Activated naive CD4-positive, alpha-beta T cell treated with anti-CD3 and anti-CD28 coated beads for 36 hours (primary cell): ENCODE results near the gene TWSG1. TPM values are rescaled to one million over a fixed set of nuclear protein-coding genes. Genes with fewer than 3 reads are reported as not detected.

Experiments used
- CTCF ChIA-PET: fragments of 350-600 bp; sonication (Branson Sonifier 250); formaldehyde crosslinking; loops from one replicate; lab custom pipeline; 2021; ENCODE audit warnings: antibody characterized with exemption; lab: Charles Lee
- DNase-seq: peaks from one replicate; pipeline ENCODE4 v3.0.0-alpha.2; 2020
- H3K27ac Mint-ChIP-seq: one replicate; pipeline ENCODE4 v1.8.0; 2021; ENCODE audit warnings: mild to moderate bottlenecking, mixed read lengths
- H3K27me3 Mint-ChIP-seq: one replicate; pipeline ENCODE4 v1.8.0; 2021; ENCODE audit warnings: low read depth, mixed read lengths
- H3K36me3 Mint-ChIP-seq: one replicate; pipeline ENCODE4 v1.8.0; 2021; ENCODE audit warnings: low read depth, mixed read lengths
- H3K4me1 Mint-ChIP-seq: one replicate; pipeline ENCODE4 v1.8.0; 2021; ENCODE audit warnings: low read depth, mixed read lengths
- H3K4me3 Mint-ChIP-seq: one replicate; pipeline ENCODE4 v1.8.0; 2021; ENCODE audit warnings: mild to moderate bottlenecking, moderate library complexity, mixed read lengths
- H3K9me3 Mint-ChIP-seq: one replicate; pipeline ENCODE4 v1.8.0; 2021; ENCODE audit warnings: mixed read lengths
- intact Hi-C: fragments of 100-400 bp; cut with micrococcal nuclease; formaldehyde crosslinking; loops from one replicate; pipeline ENCODE4 v1.15.1; 2023
- total RNA-seq, 2 experiments: library from RNA; stranded (reverse); gene quantifications; one replicate each; pipeline ENCODE4 v1.2.3, GENCODE V29; 2021

The TWSG1 gene
- 1 to 10 TPM; 4.9 to 5.6 TPM for total RNA-seq

GRCh38 chr18:9334329-9334972 lies at the start of gene TWSG1:
TWSG1 (plus strand) TSS chr18:9334773; CDS start chr18:9337230, 2,457 bp downstream.
- Mint-ChIP-seq H3K4me3 (peak within 1 kb of the TSS; percentile 79), H3K27me3 (peaks cover 2% of the 10 kb centered on the region), H3K9me3 (no peaks in the 10 kb centered on the region), H3K4me1 (peaks cover 13% of the 10 kb centered on the region), H3K36me3 (no peaks in the 10 kb centered on the region), H3K27ac (no peak within 1 kb of the TSS)
- intact Hi-C loops = loop anchor here (1.0 to 5.0 kb wide), 13 partner anchors 70 to 727 kb away; partner anchors contain the start of genes ANKRD12, MTCL1, NDUFV2 and RAB12
- peak; percentile 91 for DNase-seq
- CTCF ChIA-PET = interaction anchor here (0.6 to 2.0 kb wide), 5 partner anchors 142 to 416 kb away, joined by 3 to 7 read pairs (median 3); no protein-coding TSS in a partner anchor

DNA sequence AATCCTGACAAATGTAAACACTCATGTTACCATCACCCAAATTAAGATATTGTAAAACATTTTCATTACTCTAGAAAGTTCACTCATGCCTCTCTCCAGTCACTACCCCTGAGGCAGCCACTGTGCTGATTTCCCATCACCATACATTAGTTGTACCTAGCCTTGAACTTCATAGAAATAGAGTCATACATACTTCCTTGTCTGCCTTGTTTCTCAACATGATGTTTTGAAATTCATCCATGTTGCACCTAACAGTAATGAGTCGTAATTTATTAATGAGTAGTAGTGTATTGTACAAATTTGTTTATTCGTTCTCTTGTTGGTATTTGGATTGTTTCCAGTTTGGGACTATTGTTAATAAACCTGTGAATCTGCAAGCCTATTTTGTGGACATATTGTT lies 49.0 kb upstream of the TWSG1 start:
- Mint-ChIP-seq H3K27me3 (no peaks in the 10 kb centered on the region), H3K4me3 (no peak overlapping the region), H3K36me3 (peaks cover 16% of the 10 kb centered on the region), H3K9me3 (peaks cover 9% of the 10 kb centered on the region), H3K4me1 (no peaks in the 10 kb centered on the region), H3K27ac (no peak overlapping the region)
- DNase-seq = no peak
- CTCF ChIA-PET = no interaction called here
- intact Hi-C loops = no loop called here

DNA sequence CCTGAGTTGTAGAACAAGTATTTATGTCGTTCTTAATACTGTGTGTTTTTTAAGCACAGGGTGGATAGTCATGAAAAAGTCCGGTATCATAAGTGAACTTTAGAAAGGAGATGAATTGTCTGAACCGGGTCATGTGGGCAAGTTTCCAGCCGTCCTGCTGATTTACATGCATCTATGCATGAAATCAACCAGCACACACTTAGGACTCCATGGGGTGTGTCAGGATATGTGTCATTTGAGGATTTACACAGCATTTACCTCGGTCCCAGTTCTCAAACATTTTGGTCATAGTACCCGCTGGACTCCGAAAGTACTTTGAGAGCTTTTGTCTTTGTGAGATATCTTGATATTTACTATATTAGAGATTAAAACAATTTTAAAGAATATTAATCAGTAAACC lies 47.5 kb upstream of the TWSG1 start:
- intact Hi-C loops = no loop called here
- Mint-ChIP-seq H3K9me3 (peaks cover 14% of the 10 kb centered on the region), H3K4me3 (no peak overlapping the region), H3K4me1 (no peaks in the 10 kb centered on the region), H3K27me3 (no peaks in the 10 kb centered on the region), H3K27ac (no peak overlapping the region), H3K36me3 (peaks cover 11% of the 10 kb centered on the region)
- CTCF ChIA-PET = no interaction called here
- DNase-seq = no peak

- Mint-ChIP-seq H3K9me3 (peaks cover 31% of the 10 kb centered on the region), H3K4me1 (no peaks in the 10 kb centered on the region), H3K36me3 (peaks cover 11% of the 10 kb centered on the region), H3K27me3 (no peaks in the 10 kb centered on the region), H3K4me3 (no peak overlapping the region), H3K27ac (no peak overlapping the region)
- CTCF ChIA-PET = no interaction called here
- intact Hi-C loops = no loop called here
- no peak for DNase-seq
Measured at GRCh38 chr18:9289698-9290097, 44.9 kb upstream of the TWSG1 start.

DNA sequence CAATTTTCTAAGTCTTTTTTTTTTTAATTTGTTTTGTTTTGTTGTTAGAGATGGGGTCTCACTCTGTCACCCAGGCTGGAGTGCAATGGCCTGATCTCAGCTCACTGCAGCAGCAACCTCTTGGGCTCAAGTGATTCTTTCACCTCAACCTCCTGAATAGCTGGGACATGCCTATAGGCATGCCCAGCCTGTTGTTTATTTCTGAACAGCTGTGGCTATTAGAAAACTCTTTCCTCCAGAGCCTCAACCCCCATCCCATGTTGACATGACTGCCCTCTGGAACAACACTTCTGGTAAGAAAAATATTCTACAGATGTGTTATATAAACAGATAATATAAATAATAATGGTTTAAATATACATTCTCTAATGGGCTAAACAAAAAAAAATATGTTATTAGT lies 44.4 kb upstream of the TWSG1 start:
- CTCF ChIA-PET = no interaction called here
- peaks cover 31% of the 10 kb centered on the region for H3K9me3 Mint-ChIP-seq
- H3K4me1 Mint-ChIP-seq = no peaks in the 10 kb centered on the region

GRCh38 chr18:9292047-9292446 lies 42.5 kb upstream of the TWSG1 start:
- no peak overlapping the region for H3K4me3 Mint-ChIP-seq
- H3K9me3 Mint-ChIP-seq = peaks cover 28% of the 10 kb centered on the region
- no peak for DNase-seq
- peaks cover 6% of the 10 kb centered on the region for H3K36me3 Mint-ChIP-seq
- no peaks in the 10 kb centered on the region for H3K27me3 Mint-ChIP-seq
- intact Hi-C loops = no loop called here
- H3K4me1 Mint-ChIP-seq = no peaks in the 10 kb centered on the region
- H3K27ac Mint-ChIP-seq = no peak overlapping the region
- CTCF ChIA-PET = no interaction called here

More for the DNA sequence above, 44.4 kb upstream of the TWSG1 start:
- DNase-seq = no peak
- no peak overlapping the region for H3K4me3 Mint-ChIP-seq
- peaks cover 11% of the 10 kb centered on the region for H3K36me3 Mint-ChIP-seq
- H3K27ac Mint-ChIP-seq = no peak overlapping the region
- intact Hi-C loops = no loop called here
- H3K27me3 Mint-ChIP-seq = no peaks in the 10 kb centered on the region

DNA sequence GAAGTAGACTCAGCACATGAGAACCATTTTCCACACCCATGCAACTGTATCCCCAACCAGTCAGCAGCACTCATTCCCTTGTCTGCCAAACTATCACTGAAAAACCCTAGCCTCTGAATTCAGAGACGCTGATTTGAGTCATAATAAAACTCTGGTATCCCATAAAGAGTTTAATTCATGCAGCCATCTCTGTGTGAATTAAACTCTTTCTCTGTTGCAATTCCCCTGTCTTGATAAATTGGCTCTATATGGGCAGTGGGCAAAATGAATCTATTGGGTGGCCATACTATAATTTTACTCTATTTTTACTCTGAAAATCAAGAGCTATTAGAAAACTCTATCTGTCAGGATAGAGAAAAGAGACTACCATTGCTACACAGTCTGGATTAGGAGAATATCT lies 40.6 kb upstream of the TWSG1 start:
- no peak overlapping the region for H3K4me3 Mint-ChIP-seq
- CTCF ChIA-PET = no interaction called here

DNA sequence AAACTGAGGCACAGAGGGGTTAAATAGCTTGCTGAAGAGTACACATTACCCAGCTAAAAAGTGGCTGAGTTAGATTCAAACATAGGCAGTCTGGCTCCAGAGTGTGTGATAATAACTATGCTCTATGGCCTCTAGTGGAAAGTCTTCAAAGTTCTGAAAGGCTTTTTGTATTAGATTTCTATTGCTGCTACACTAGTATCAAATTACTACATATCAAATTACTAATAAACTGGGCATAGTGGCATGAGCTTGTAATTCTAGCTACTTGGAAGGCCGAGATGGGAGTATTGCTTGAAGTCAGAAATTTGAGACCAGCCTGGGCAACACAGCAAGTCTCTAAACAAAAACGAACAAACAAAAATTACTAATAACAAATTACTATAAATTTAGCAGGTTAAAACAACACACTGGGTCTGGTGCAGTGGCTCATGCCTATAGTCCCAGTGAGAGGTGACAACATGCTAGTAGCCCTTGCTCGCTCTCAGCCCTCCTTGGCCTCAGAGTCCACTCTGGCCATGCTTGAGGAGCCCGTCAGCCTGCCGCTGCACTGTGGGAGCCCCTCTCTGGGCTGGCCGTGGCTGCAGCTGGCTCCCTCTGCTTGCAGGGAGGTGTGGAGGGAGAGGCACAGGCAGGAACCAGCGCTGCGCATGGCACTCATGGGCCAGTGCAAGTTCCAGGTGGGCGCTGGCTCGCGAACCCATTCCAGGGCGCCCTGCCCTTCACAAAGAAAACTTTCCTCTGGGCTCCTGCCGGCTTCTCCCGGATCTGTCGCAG lies 38.2 kb upstream of the TWSG1 start:
- CTCF ChIA-PET = no interaction called here
- H3K9me3 Mint-ChIP-seq = peaks cover 21% of the 10 kb centered on the region
- H3K27me3 Mint-ChIP-seq = no peaks in the 10 kb centered on the region
- DNase-seq = no peak
- H3K36me3 Mint-ChIP-seq = peaks cover 6% of the 10 kb centered on the region
- intact Hi-C loops = no loop called here
- no peak overlapping the region for H3K4me3 Mint-ChIP-seq
- no peaks in the 10 kb centered on the region for H3K4me1 Mint-ChIP-seq
- H3K27ac Mint-ChIP-seq = no peak overlapping the region

More for the DNA sequence above, 40.6 kb upstream of the TWSG1 start:
- intact Hi-C loops = no loop called here
- DNase-seq = no peak
- Mint-ChIP-seq H3K36me3 (peaks cover 6% of the 10 kb centered on the region), H3K9me3 (peaks cover 24% of the 10 kb centered on the region), H3K4me1 (no peaks in the 10 kb centered on the region), H3K27ac (no peak overlapping the region), H3K27me3 (no peaks in the 10 kb centered on the region)

DNA sequence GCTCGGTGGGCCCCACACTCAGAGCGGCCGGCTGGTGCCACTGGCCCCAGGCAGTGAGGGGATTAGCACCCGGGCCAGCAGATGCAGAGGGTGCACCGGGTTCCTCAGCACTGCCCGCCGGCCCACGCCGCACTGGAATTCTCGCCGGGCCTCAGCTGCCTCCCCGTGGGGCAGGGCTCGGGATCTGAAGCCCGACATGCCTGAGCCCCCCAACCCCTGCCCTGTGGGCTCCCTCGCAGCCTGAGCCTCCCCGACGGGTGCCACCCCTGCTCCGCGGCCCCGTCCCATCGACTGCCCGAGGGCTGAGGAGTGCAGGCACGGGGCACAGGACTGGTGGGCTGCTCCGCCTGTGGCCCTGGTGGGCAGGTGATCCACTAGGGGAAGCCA lies 37.6 kb upstream of the TWSG1 start:
- peaks cover 18% of the 10 kb centered on the region for H3K9me3 Mint-ChIP-seq
- H3K4me3 Mint-ChIP-seq = no peak overlapping the region
- H3K4me1 Mint-ChIP-seq = no peaks in the 10 kb centered on the region
- intact Hi-C loops = no loop called here
- peaks cover 6% of the 10 kb centered on the region for H3K36me3 Mint-ChIP-seq
- H3K27me3 Mint-ChIP-seq = no peaks in the 10 kb centered on the region
- no peak for DNase-seq
- H3K27ac Mint-ChIP-seq = no peak overlapping the region
- CTCF ChIA-PET = no interaction called here

DNA sequence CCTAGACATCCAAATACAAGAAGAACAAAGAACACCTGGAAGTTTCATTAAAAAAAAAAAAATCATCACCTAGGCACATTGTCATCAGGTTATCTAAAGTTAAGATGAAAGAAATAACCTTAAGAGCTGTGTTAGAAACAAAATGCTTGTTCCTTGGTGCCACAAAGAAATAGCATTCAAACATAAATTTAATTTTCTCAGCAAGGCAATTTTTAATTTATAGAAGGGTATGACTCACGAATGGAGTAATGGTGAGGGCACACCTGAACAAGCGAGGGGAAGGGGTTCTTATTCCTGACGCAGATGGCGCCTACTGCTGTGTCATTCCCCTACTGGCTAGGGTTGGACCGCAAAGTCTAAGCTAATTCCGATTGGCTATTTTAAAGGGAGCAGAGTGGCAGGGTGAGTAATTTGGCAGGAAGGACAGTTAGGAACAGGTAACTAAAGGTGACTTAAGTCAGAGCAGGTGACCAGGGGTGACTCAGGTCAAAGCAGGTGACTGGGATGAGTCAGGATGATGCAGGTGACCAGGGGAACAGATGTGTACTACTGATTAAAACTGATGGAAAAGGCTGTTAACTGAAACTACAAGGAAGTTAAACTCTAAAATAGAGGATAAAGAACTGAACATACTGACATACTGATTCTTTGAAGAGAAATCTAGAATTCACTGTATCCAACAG lies 30.0 kb upstream of the TWSG1 start:
- H3K4me3 Mint-ChIP-seq = no peak overlapping the region
- H3K27ac Mint-ChIP-seq = no peak overlapping the region
- CTCF ChIA-PET = no interaction called here
- H3K9me3 Mint-ChIP-seq = peaks cover 33% of the 10 kb centered on the region
- H3K36me3 Mint-ChIP-seq = no peaks in the 10 kb centered on the region
- no peak for DNase-seq
- no peaks in the 10 kb centered on the region for H3K27me3 Mint-ChIP-seq
- H3K4me1 Mint-ChIP-seq = no peaks in the 10 kb centered on the region
- intact Hi-C loops = no loop called here

- no peak overlapping the region for H3K27ac Mint-ChIP-seq
- intact Hi-C loops = no loop called here
- H3K36me3 Mint-ChIP-seq = peaks cover 1% of the 10 kb centered on the region
- H3K9me3 Mint-ChIP-seq = peaks cover 4% of the 10 kb centered on the region
- CTCF ChIA-PET = no interaction called here
- no peak for DNase-seq
- peaks cover 6% of the 10 kb centered on the region for H3K27me3 Mint-ChIP-seq
- H3K4me3 Mint-ChIP-seq = no peak overlapping the region
- no peaks in the 10 kb centered on the region for H3K4me1 Mint-ChIP-seq
Measured at GRCh38 chr18:9319333-9319732, 15.2 kb upstream of the TWSG1 start.

DNA sequence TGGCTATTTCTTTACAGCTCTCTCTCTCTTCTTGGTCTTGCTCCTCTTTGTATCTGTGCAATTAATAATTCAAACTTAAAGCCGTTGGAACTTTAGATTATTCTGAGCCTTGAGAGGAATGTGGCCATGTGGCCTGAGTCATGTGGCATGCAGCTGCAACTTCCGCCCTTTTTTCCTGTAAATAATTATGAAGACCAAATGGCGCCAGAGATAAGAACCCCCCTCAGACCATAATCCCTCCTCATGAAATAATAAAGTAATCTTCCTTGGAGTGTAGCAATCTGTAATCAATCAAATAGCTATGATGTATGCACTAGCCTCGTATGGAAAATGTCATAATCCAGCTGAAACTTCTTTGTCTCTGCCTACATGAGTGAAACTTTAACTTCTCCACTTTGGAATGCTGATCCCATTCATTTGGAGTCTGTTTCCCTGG lies 13.5 kb upstream of the TWSG1 start:
- intact Hi-C loops = no loop called here
- no peak overlapping the region for H3K4me3 Mint-ChIP-seq

More for the DNA sequence above, 13.5 kb upstream of the TWSG1 start:
- H3K9me3 Mint-ChIP-seq = peaks cover 4% of the 10 kb centered on the region
- H3K27me3 Mint-ChIP-seq = peaks cover 6% of the 10 kb centered on the region
- H3K27ac Mint-ChIP-seq = no peak overlapping the region
- CTCF ChIA-PET = no interaction called here
- H3K36me3 Mint-ChIP-seq = peaks cover 1% of the 10 kb centered on the region
- no peak for DNase-seq
- H3K4me1 Mint-ChIP-seq = no peaks in the 10 kb centered on the region
